CD14-positive monocyte (primary cell): Measurements from ENCODE around the gene ERMARD. TPM values are rescaled to one million over a fixed set of nuclear protein-coding genes. Genes with fewer than 3 reads are reported as not detected.

ENCODE experiments used
- DNase-seq, 3 donors: peaks; one replicate each; pipeline ENCODE4 v3.0.0-alpha.2; 2011 to 2022
- H2AFZ ChIP-seq: 2 replicates; pipeline ENCODE4 v1.6.0; 2012; ENCODE audit warnings: mild to moderate bottlenecking, low read depth, low read length, inconsistent platforms; ENCODE audit not compliant: insufficient read depth, poor library complexity, severe bottlenecking
- H3K27ac ChIP-seq, 2 donors: 1 replicate in 1 of 2; 2 replicates in 1 of 2; pipeline ENCODE4 v1.5.1; 2012 to 2013; ENCODE audit warnings: low read length in 2 of 2, control low read depth in 1 of 2, inconsistent platforms in 1 of 2, low read depth in 1 of 2, mild to moderate bottlenecking in 1 of 2
- H3K27me3 ChIP-seq, 2 donors: one replicate each; pipeline versions ENCODE4 v1.6.0 to v1.6.1; 2011 to 2013; ENCODE audit warnings: low read length in 2 of 2; ENCODE audit not compliant: control insufficient read depth in 2 of 2, insufficient read depth in 2 of 2
- H3K36me3 ChIP-seq, 2 donors: replicated peaks in 1 of 2; 1 replicate in 1 of 2; 2 replicates in 1 of 2; pipeline versions ENCODE4 v1.5.1 to v1.6.1; 2012 to 2013; ENCODE audit warnings: low read length in 2 of 2, control low read depth in 1 of 2, inconsistent platforms in 1 of 2, mild to moderate bottlenecking in 1 of 2; ENCODE audit not compliant: insufficient read depth in 2 of 2, control insufficient read depth in 1 of 2
- H3K4me1 ChIP-seq, 2 donors: 1 replicate in 1 of 2; 2 replicates in 1 of 2; pipeline versions ENCODE4 v1.5.1 to v1.6.1; 2012 to 2013; ENCODE audit warnings: low read length in 2 of 2, control low read depth in 1 of 2, inconsistent platforms in 1 of 2, mild to moderate bottlenecking in 1 of 2, moderate library complexity in 1 of 2; ENCODE audit not compliant: insufficient read depth in 2 of 2, control insufficient read depth in 1 of 2
- H3K4me2 ChIP-seq: replicated peaks from 2 replicates; pipeline ENCODE3; 2012; ENCODE audit warnings: low read length, moderate library complexity, mild to moderate bottlenecking; ENCODE audit not compliant: poor library complexity, severe bottlenecking; ENCODE audit errors: extremely low read depth
- H3K4me3 ChIP-seq, 3 experiments: fragments of 200-600 bp in 1 of 3; sonication (generic) in 1 of 3; replicated peaks in 1 of 3; 1 replicate in 2 of 3; 2 replicates in 1 of 3; pipeline ENCODE4 v1.5.1; 2011 to 2013; ENCODE audit warnings: low read length in 3 of 3, mild to moderate bottlenecking in 3 of 3, control low read depth in 2 of 3, low read depth in 2 of 3, inconsistent platforms in 1 of 3, moderate library complexity in 1 of 3
- H3K79me2 ChIP-seq: 2 replicates; pipeline ENCODE4 v1.6.0; 2012; ENCODE audit warnings: mild to moderate bottlenecking, control low read depth, inconsistent platforms, low read length, moderate library complexity; ENCODE audit not compliant: insufficient read depth
- H3K9ac ChIP-seq: 2 replicates; pipeline ENCODE4 v1.6.0; 2017; ENCODE audit warnings: low read length, mild to moderate bottlenecking; ENCODE audit not compliant: insufficient read depth, poor library complexity, severe bottlenecking
- H3K9me3 ChIP-seq, 2 donors: replicated peaks in 1 of 2; 1 replicate in 1 of 2; 2 replicates in 1 of 2; pipeline versions ENCODE4 v1.5.1 to v1.6.1; 2012 to 2013; ENCODE audit warnings: low read length in 2 of 2, control low read depth in 1 of 2; ENCODE audit not compliant: control insufficient read depth in 1 of 2, insufficient read depth in 1 of 2
- H4K20me1 ChIP-seq: 2 replicates; pipeline ENCODE4 v1.6.0; 2012; ENCODE audit warnings: mild to moderate bottlenecking, low read length, control low read depth, moderate library complexity; ENCODE audit not compliant: insufficient read depth
- H3K27ac Mint-ChIP-seq, 7 donors: one replicate each; pipeline ENCODE4 v1.8.0; 2020; ENCODE audit warnings: mild to moderate bottlenecking in 7 of 7, mixed read lengths in 7 of 7, moderate library complexity in 6 of 7, inconsistent platforms in 2 of 7
- H3K27me3 Mint-ChIP-seq, 3 donors: one replicate each; pipeline ENCODE4 v1.8.0; 2021 to 2022; ENCODE audit warnings: low read depth in 3 of 3, mild to moderate bottlenecking in 3 of 3, mixed read lengths in 3 of 3, moderate library complexity in 3 of 3, inconsistent platforms in 1 of 3
- H3K36me3 Mint-ChIP-seq, 2 donors: one replicate each; pipeline ENCODE4 v1.8.0; 2020; ENCODE audit warnings: mixed read lengths in 2 of 2, inconsistent platforms in 1 of 2, mild to moderate bottlenecking in 1 of 2
- H3K4me1 Mint-ChIP-seq: one replicate; pipeline ENCODE4 v1.8.0; 2020; ENCODE audit warnings: mild to moderate bottlenecking, mixed read lengths
- H3K4me3 Mint-ChIP-seq, 2 donors: one replicate each; pipeline ENCODE4 v1.8.0; 2020; ENCODE audit warnings: mild to moderate bottlenecking in 2 of 2, mixed read lengths in 2 of 2, moderate library complexity in 1 of 2
- H3K9me3 Mint-ChIP-seq, 7 donors: one replicate each; pipeline ENCODE4 v1.8.0; 2020 to 2022; ENCODE audit warnings: mixed read lengths in 7 of 7, mild to moderate bottlenecking in 6 of 7, moderate library complexity in 6 of 7, inconsistent platforms in 2 of 7
- CTCF ChIP-seq: fragments of 200-600 bp; IDR thresholded peaks from one replicate; pipeline ENCODE4 v1.8.0; 2022; ENCODE audit warnings: antibody characterized with exemption, mild to moderate bottlenecking
- WGBS: methylation state at CpG from one replicate; pipeline ENCODE4 v1.1.5; 2013; ENCODE audit warnings: missing lambda C conversion rate; ENCODE audit not compliant: insufficient coverage; 5-methylcytosine and 5-hydroxymethylcytosine counted together
- intact Hi-C, 2 donors: fragments of 100-400 bp; cut with micrococcal nuclease; formaldehyde crosslinking; loops; one replicate each; pipeline versions ENCODE4 v1.15.0 to v1.15.1; 2023
- polyA plus RNA-seq, 3 donors: library from polyadenylated mRNA; depleted of rRNA in 1 of 3; unstranded in 2 of 3; stranded (reverse) in 1 of 3; fragments of 300-500 nt in 2 of 3; fragments of >200 nt in 1 of 3; fragmentation: Illumina TruSeq in 2 of 3; gene quantifications; 1 replicate in 2 of 3; 2 replicates in 1 of 3; pipeline ENCODE4 v1.2.3, GENCODE V29; 2012 to 2021

ERMARD gene
- polyA plus RNA-seq, 3 donors = 10.6 to 33.0 (median 11.2) TPM

GRCh38 chr6:169779896-169780295 lies 28.5 kb downstream of the ERMARD start:
- Histone ChIP-seq H3K36me3 (peaks cover 39 to 64% of the 10 kb centered on the region in 2 donors), H3K79me2 (no peaks in the 10 kb centered on the region), H3K4me2 (no peak overlapping the region), H4K20me1 (no peaks in the 10 kb centered on the region), H3K9me3 (no peaks in the 10 kb centered on the region), H2AFZ (no peak overlapping the region), H3K4me3 (no peak overlapping the region), H3K27ac (no peak overlapping the region), H3K4me1 (no peaks in the 10 kb centered on the region), H3K27me3 (no peaks in the 10 kb centered on the region), H3K9ac (no peak overlapping the region)
- no peak for TF ChIP-seq CTCF
- no peak overlapping the region for H3K27ac Mint-ChIP-seq
- H3K36me3 Mint-ChIP-seq = peaks cover 60 to 69% of the 10 kb centered on the region in 2 donors
- peaks cover 0 to 10% (median 1%) of the 10 kb centered on the region in 7 donors for H3K9me3 Mint-ChIP-seq
- intact Hi-C loops = no loop called here
- no peak overlapping the region for H3K4me3 Mint-ChIP-seq
- no peaks in the 10 kb centered on the region for H3K27me3 Mint-ChIP-seq
- 93% methylated on average over 4 of the region's 5 CpGs for WGBS
- no peak for DNase-seq
- no peaks in the 10 kb centered on the region for H3K4me1 Mint-ChIP-seq

- no peak for DNase-seq
- Histone ChIP-seq H3K4me2 (no peak overlapping the region), H3K4me3 (no peak overlapping the region), H3K4me1 (no peaks in the 10 kb centered on the region), H4K20me1 (no peaks in the 10 kb centered on the region), H3K9me3 (no peaks in the 10 kb centered on the region), H3K9ac (no peak overlapping the region), H3K36me3 (peaks cover 37 to 58% of the 10 kb centered on the region in 2 donors), H3K27me3 (no peaks in the 10 kb centered on the region), H2AFZ (no peak overlapping the region), H3K27ac (no peak overlapping the region), H3K79me2 (no peaks in the 10 kb centered on the region)
- Mint-ChIP-seq H3K36me3 (peaks cover 56 to 63% of the 10 kb centered on the region in 2 donors), H3K4me1 (no peaks in the 10 kb centered on the region), H3K27ac (no peak overlapping the region), H3K4me3 (no peak overlapping the region), H3K27me3 (no peaks in the 10 kb centered on the region), H3K9me3 (peaks cover 0 to 10% (median 1%) of the 10 kb centered on the region in 7 donors)
- TF ChIP-seq CTCF = no peak
- intact Hi-C loops = no loop called here
- WGBS = 93% methylated on average over 3 of the region's 11 CpGs
These were observed 29.2 kb downstream of the ERMARD start for GRCh38 chr6:169780571-169781091.
